ENCODE measurements around the gene MXD1. TPM values are rescaled to one million over a fixed set of nuclear protein-coding genes. Genes with fewer than 3 reads are reported as not detected.

MXD1 gene
- total RNA-seq, 2 experiments from 2014 or later = 7.6 to 9.6 TPM

DNA sequence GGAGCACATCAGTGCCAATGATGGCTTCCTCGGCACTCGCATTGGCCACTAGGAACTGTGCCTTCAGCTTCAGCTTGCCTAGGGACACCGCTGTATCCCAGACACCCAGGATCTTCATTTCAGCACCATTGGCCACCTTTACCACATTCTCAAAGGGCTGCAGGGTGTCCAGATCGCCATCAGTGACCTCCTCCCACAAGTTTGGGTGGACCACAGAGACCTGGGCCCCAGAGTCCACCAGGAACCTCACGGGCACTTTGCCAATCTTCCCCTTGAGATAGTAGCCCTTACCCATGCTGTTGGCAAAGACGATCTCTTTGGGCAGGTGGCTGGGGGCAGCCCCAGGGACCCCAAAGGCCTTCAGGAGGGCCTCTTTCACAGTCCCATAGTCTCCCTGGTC is 45.9 kb downstream of the MXD1 start:
- CTCF ChIA-PET = interaction anchor here (0.6 kb wide), 1 partner anchor 52 kb away, joined by 3 read pairs; no protein-coding TSS in a partner anchor
- Mint-ChIP-seq H3K27ac (no peak overlapping the region), H3K4me1 (ENCODE audit: low read depth) (peaks cover 4% of the 10 kb centered on the region), H3K36me3 (ENCODE audit: low read depth) (no peaks in the 10 kb centered on the region), H3K9me3 (no peaks in the 10 kb centered on the region), H3K4me3 (no peak overlapping the region), H3K27me3 (ENCODE audit: low read depth) (no peaks in the 10 kb centered on the region)
- no peak for DNase-seq
- intact Hi-C loops (cut with micrococcal nuclease) = no loop called here

DNA sequence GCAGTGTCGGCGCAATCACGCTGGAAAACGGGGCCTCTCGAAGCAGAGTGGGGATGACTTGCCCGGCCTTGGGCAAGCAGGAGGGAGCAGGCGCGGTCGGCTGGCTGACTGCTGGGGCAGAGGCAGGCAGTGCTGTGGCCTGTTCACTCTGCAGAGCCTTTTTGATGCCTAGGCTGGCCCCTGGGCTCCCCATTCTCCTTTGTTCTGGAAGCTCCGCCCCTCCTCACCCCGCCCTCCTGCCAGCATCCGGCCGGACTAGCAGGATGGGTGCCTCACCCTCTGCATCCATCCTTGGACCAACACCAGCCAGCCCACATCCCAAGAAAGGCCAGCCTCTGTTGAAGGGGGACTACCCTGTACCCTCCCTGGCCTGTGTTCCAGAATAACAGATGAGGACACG is 46.6 kb downstream of the MXD1 start, which contains the start of gene ASPRV1:
Gene ASPRV1 (minus strand): TSS at position 136 of the 400 bp plus-strand sequence. CDS start 195 bp downstream, outside the sequence.
- no peak for DNase-seq
- intact Hi-C loops (cut with micrococcal nuclease) = no loop called here
- Mint-ChIP-seq H3K27ac (no peak within 1 kb of the TSS), H3K4me3 (no peak within 1 kb of the TSS), H3K27me3 (ENCODE audit: low read depth) (no peaks in the 10 kb centered on the region), H3K36me3 (ENCODE audit: low read depth) (no peaks in the 10 kb centered on the region), H3K4me1 (ENCODE audit: low read depth) (peaks cover 4% of the 10 kb centered on the region), H3K9me3 (no peaks in the 10 kb centered on the region)
- CTCF ChIA-PET = interaction anchor here (0.6 kb wide), 1 partner anchor 424 kb away, joined by 3 read pairs; no protein-coding TSS in a partner anchor

DNA sequence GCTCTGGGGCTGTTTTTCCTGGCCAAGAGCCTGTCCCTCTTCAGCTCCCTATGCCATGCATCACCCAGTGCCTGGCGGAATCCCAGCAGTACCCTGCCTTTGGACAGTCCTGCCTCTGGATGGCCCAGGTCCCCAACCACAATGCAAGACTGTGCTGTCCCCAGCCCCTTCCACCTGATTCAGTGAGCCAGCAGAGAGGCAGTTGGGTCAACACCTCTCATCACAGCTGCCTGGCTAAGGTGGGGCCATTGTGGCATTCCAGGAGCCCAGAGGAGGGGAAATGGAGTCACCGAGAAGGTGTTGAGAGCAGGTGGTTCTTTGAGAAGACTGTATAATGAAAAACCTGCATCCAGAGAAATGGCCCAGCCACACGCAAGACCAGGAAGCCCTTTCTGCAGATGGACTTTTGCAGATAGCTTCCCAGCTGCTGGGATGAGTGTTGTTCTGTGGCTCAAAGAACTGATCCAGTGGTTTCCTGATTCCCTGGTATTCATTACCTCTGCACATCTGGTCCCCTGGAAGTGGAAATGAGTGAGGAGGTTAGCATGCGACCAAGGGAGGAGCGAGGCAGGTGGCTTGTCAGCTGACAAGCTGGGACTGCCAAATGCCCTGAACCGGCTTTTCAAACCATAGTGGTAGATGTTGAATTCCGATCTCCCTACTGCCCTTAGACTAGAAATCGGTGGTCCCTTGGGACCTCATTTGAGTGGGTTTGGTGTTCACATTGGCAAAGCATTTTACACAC is 48.2 kb downstream of the MXD1 start:
- no peaks in the 10 kb centered on the region for H3K27me3 Mint-ChIP-seq (ENCODE audit: low read depth)
- peaks cover 4% of the 10 kb centered on the region for H3K4me1 Mint-ChIP-seq (ENCODE audit: low read depth)
- H3K36me3 Mint-ChIP-seq (ENCODE audit: low read depth) = no peaks in the 10 kb centered on the region
- no peak overlapping the region for H3K4me3 Mint-ChIP-seq
- no peaks in the 10 kb centered on the region for H3K9me3 Mint-ChIP-seq
- H3K27ac Mint-ChIP-seq = no peak overlapping the region
- CTCF ChIA-PET = no interaction called here
- intact Hi-C loops (cut with micrococcal nuclease) = no loop called here
- DNase-seq = no peak

DNA sequence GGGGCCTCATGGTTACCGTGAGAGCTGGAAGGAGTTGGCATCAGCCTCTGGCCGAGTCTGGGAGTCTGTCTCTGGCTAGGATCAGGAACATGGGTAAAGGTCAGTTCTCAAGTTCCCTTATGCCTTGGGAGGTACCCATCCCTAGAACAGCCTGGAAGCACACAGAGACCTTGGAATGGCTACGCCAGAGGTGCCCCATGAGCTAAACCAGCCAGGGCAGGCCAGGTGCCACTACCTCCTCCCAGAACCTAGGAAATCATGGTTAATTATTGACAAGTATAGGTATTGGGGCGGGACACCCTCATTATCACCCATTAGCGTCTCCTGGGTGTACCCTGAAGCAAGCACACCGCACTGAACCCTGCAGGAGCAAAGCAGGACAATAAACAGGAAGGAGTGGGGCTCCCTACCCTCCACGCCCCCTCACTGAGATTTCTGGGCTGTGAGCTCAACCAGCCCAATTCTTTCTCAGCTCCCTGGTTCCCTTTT is 49.5 kb downstream of the MXD1 start:
- no peak overlapping the region for H3K27ac Mint-ChIP-seq
- peaks cover 4% of the 10 kb centered on the region for H3K4me1 Mint-ChIP-seq (ENCODE audit: low read depth)
- intact Hi-C loops (cut with micrococcal nuclease) = no loop called here
- DNase-seq = no peak
- no peaks in the 10 kb centered on the region for H3K9me3 Mint-ChIP-seq
- CTCF ChIA-PET = interaction anchor here (0.6 kb wide), 1 partner anchor 10 kb away, joined by 3 read pairs; no protein-coding TSS in a partner anchor
- H3K4me3 Mint-ChIP-seq = no peak overlapping the region
- no peaks in the 10 kb centered on the region for H3K27me3 Mint-ChIP-seq (ENCODE audit: low read depth)
- H3K36me3 Mint-ChIP-seq (ENCODE audit: low read depth) = no peaks in the 10 kb centered on the region

DNA sequence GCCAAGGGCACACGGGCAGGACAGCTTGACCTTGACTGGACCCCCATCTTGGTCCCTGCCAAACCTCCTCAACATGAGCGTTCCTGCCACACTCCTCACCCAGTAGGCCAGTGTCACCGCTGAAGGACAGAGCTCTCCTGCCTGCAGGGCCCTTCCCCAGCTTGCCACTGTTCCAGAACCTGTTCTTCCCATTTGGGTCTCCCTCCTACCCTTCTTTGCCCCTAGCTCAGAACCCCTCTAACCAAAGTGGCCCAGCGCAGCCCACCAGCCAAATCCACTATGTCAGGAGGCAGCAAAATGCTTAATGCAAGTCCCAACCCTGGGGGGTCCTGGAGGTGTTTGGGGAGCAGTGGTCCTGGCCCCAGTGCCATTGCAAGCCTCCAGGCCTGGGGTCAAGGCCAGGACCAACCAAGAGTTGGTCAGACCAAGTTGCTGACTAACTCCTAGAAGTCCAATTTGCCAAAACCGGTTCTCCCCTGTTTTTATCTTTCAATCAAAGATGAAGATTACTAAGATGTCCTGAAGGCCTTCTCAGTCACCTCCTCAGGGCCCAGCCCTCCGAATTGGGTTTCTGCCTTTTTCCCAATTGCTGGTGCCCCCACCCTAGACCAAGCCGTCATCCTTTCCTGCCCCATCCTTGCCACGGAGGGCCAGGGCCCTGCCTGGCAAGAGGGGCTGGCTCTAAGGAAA is 51.0 kb downstream of the MXD1 start:
- no peaks in the 10 kb centered on the region for H3K9me3 Mint-ChIP-seq
- CTCF ChIA-PET = no interaction called here

DNA sequence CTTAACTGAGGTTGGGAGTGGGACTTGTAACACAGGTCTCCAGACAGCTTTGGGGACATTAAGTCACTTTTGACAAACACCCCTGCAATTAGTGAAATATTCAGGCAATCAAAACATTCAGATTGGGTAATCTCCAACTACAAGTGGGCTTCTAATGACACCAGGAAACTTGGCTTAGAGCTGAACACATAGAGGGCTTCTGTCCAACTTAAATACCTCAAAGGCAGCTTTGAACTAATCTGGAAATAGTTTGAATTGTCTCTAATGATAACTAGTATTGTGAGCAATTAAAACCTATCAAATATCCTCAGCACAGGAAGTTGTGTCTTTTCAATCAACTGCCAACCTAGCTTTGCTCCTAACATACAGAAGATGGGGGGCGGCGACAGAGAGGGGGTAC is 51.6 kb downstream of the MXD1 start:
- Mint-ChIP-seq H3K4me3 (no peak overlapping the region), H3K27me3 (ENCODE audit: low read depth) (no peaks in the 10 kb centered on the region), H3K9me3 (no peaks in the 10 kb centered on the region), H3K36me3 (ENCODE audit: low read depth) (no peaks in the 10 kb centered on the region), H3K4me1 (ENCODE audit: low read depth) (peaks cover 4% of the 10 kb centered on the region), H3K27ac (no peak overlapping the region)
- intact Hi-C loops (cut with micrococcal nuclease) = no loop called here
- CTCF ChIA-PET = no interaction called here
- DNase-seq = no peak

More for the DNA sequence above, 51.0 kb downstream of the MXD1 start:
- H3K36me3 Mint-ChIP-seq (ENCODE audit: low read depth) = no peaks in the 10 kb centered on the region
- H3K4me1 Mint-ChIP-seq (ENCODE audit: low read depth) = peaks cover 4% of the 10 kb centered on the region
- H3K4me3 Mint-ChIP-seq = no peak overlapping the region
- DNase-seq = no peak
- intact Hi-C loops (cut with micrococcal nuclease) = no loop called here
- no peak overlapping the region for H3K27ac Mint-ChIP-seq
- no peaks in the 10 kb centered on the region for H3K27me3 Mint-ChIP-seq (ENCODE audit: low read depth)

DNA sequence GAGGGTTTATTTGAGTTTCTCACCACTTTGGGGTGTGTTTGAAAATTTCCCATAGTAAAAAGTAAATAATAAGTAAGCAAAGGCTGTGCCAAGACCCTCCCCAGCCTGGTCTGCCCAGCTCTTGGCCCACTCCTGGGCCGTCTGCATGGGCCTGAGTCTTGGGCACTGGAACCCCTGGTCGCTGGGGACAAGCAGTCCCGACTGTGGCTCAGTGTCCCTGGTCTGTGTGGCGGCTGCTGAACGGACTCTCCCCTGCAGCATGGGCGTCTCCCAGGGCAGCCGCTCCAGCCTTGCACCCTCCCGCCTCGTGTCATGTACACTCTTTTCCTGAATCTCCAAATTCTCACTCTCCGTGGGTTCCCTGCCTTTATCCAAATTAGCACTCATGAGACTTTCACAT is 53.7 kb downstream of the MXD1 start:
- Mint-ChIP-seq H3K4me1 (ENCODE audit: low read depth) (peaks cover 4% of the 10 kb centered on the region), H3K27ac (no peak overlapping the region), H3K9me3 (no peaks in the 10 kb centered on the region), H3K36me3 (ENCODE audit: low read depth) (no peaks in the 10 kb centered on the region), H3K4me3 (no peak overlapping the region), H3K27me3 (ENCODE audit: low read depth) (no peaks in the 10 kb centered on the region)
- CTCF ChIA-PET = no interaction called here
- DNase-seq = no peak
- intact Hi-C loops (cut with micrococcal nuclease) = no loop called here

DNA sequence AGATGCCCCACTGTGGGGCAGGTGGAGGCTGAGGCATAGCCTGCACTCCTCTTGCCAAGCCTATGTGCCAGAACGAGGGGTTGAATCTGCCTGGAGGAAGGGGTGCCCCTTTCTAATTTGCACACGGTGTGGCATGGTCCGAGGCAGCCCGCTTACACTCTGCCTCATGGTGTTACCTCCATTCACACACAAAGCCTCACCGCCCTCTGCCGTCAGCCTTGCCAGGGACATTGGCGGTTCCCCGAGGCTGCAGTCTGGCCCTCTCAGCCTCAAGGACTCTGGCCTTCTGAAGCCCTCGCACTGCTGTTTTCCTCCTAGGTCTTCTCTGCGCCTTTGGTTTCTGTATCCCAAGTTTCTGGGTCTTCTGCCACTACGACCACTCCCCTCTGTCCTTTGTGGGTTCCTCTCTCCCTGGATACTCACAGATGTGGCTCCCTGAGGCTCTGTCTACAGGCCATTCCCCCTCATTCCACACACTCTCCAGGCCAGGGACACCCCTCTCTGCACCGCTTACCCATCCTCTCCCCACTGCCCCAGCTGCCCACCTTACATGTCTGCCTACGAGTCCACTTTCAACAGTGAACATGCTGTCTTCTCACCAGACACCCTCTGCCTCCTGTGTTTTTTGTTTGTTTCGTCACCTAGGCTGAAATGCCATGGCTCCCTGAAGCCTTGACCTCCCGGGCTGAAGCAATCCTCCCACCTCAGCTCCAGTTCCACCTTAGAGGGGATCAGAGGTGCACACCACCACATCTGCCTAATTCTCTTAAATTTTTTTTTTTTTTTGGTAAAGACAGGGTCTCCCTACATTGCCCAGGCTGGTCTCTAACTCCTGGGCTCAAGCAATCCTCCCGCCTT is 54.4 kb downstream of the MXD1 start:
- H3K4me1 Mint-ChIP-seq (ENCODE audit: low read depth) = peaks cover 4% of the 10 kb centered on the region
- no peak overlapping the region for H3K4me3 Mint-ChIP-seq
- intact Hi-C loops (cut with micrococcal nuclease) = no loop called here
- no peaks in the 10 kb centered on the region for H3K36me3 Mint-ChIP-seq (ENCODE audit: low read depth)
- no peak overlapping the region for H3K27ac Mint-ChIP-seq
- H3K9me3 Mint-ChIP-seq = no peaks in the 10 kb centered on the region
- DNase-seq = no peak
- CTCF ChIA-PET = no interaction called here
- H3K27me3 Mint-ChIP-seq (ENCODE audit: low read depth) = no peaks in the 10 kb centered on the region

DNA sequence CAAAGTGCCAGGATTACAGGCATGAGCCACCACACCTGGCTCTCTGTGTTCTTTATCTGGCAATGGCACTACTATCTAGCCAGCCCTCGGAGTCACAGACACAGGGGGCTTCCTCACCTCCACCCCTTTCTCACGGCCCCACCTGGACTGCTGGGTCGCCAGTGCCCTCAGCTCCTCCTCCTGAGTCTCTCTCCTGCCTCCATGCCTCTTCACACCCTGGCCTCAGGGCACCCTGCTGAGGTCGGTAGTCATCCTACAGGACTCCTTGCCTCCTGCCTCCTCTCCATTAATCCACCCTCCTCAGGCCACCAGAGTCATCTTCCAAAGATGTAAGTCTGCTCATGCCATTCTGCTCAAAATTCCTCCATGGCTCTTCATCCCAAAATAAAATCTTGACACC is 55.1 kb downstream of the MXD1 start:
- Mint-ChIP-seq H3K9me3 (no peaks in the 10 kb centered on the region), H3K27me3 (ENCODE audit: low read depth) (no peaks in the 10 kb centered on the region), H3K36me3 (ENCODE audit: low read depth) (no peaks in the 10 kb centered on the region), H3K4me1 (ENCODE audit: low read depth) (no peaks in the 10 kb centered on the region), H3K4me3 (no peak overlapping the region), H3K27ac (no peak overlapping the region)
- DNase-seq = no peak
- CTCF ChIA-PET = no interaction called here
- intact Hi-C loops (cut with micrococcal nuclease) = no loop called here

DNA sequence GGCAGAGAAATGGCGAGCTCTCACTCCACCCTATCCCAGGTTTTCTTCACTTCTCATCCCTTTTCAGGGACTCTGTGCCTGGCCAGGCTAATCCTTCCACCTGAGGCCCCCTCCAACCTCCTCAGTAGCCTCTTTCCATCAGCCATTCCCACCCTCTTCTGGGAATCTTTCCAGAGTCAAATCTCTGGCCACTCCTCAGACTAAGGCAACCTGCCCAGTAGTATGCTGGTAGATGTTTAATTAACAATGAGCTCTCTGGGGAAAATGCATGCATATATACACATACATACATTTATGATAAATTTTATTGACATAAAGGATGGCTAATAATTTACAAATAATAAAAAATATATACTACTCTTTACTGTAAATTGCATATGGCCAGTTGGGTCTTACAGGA is 57.9 kb downstream of the MXD1 start:
- Mint-ChIP-seq H3K36me3 (ENCODE audit: low read depth) (no peaks in the 10 kb centered on the region), H3K4me3 (no peak overlapping the region), H3K27ac (no peak overlapping the region), H3K4me1 (ENCODE audit: low read depth) (peaks cover 12% of the 10 kb centered on the region), H3K9me3 (no peaks in the 10 kb centered on the region), H3K27me3 (ENCODE audit: low read depth) (no peaks in the 10 kb centered on the region)
- CTCF ChIA-PET = no interaction called here
- no peak for DNase-seq
- intact Hi-C loops (cut with micrococcal nuclease) = no loop called here

DNA sequence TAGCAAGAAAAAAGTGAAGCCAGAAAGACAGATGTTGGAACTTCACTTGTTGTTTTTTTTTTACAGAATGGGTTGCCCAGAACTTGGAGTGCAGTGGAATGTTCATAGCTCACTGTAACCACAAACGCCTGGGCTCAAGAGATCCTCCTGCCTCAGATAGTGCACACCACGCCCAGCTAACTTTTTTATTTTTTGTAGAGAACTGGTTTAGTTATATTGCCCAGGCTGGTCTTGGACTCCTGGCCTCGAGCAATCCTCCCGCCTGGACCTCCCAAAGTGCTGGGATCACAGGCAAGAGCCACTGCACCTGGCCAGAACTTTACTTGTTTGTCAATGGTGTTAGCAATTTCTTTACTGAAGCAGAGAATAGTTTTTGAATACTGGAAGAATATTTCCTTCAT is 58.4 kb downstream of the MXD1 start:
- Mint-ChIP-seq H3K4me3 (no peak overlapping the region), H3K27me3 (ENCODE audit: low read depth) (no peaks in the 10 kb centered on the region), H3K4me1 (ENCODE audit: low read depth) (peaks cover 12% of the 10 kb centered on the region), H3K36me3 (ENCODE audit: low read depth) (no peaks in the 10 kb centered on the region), H3K9me3 (no peaks in the 10 kb centered on the region), H3K27ac (no peak overlapping the region)
- no peak for DNase-seq
- CTCF ChIA-PET = interaction anchor here (0.7 kb wide), 1 partner anchor 88 kb away, joined by 3 read pairs; no protein-coding TSS in a partner anchor
- intact Hi-C loops (cut with micrococcal nuclease) = no loop called here

DNA sequence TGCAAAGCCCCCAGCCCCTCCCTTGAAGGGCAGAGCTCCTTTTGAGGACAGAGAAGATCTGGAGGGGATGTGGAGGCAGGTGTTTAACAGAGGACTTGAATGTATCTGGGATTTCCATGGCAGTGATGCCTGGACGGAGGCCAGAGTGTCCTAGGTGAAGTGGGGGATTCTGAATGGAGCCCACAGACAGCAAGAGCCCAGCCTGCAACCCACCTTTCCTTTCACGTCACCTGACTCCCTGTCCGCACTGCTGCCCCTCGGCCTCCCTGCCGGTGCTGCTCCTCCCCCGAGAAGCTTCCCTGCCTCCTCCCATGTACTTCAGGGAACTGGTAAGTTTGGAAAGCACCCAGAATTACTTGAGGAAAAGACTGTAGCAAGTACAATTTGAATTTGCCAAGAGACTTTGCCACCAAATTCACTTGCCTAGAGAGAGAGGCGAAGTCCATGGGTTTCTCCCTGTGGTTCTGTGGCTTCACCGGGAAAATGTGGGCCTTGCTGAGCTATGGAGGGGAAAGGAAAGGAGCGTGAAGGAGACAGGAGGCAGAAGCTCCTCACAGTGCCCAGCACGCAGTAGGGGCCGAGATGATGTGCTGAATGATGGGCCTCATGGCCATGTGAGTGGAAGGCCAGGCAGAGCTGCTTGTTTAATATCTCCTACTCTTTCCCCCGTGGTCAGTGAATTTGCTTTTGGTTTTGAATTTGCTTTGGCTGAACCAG is 60.4 kb downstream of the MXD1 start:
- intact Hi-C loops (cut with micrococcal nuclease) = no loop called here
- H3K36me3 Mint-ChIP-seq (ENCODE audit: low read depth) = no peaks in the 10 kb centered on the region
- no peak for DNase-seq
- H3K27ac Mint-ChIP-seq = no peak overlapping the region
- H3K9me3 Mint-ChIP-seq = no peaks in the 10 kb centered on the region
- H3K4me1 Mint-ChIP-seq (ENCODE audit: low read depth) = peaks cover 12% of the 10 kb centered on the region
- CTCF ChIA-PET = no interaction called here
- H3K4me3 Mint-ChIP-seq = no peak overlapping the region
- no peaks in the 10 kb centered on the region for H3K27me3 Mint-ChIP-seq (ENCODE audit: low read depth)

Measured in activated naive CD4-positive, alpha-beta T cell treated with anti-CD3 and anti-CD28 coated beads for 36 hours (primary cell).